ENCODE results near the gene TOM1L2.

The TOM1L2 gene

GRCh38 chr17:17892731-17893130, 79.5 kb downstream of the TOM1L2 start:
- no peak for DNase-seq

GRCh38 chr17:17892009-17892408, 80.2 kb downstream of the TOM1L2 start:
- DNase-seq: no peak

- DNase-seq: peak; percentile 54
Measured at GRCh38 chr17:17890773-17891759, 81.1 kb downstream of the TOM1L2 start.

- DNase-seq: no peak
Measured at GRCh38 chr17:17889922-17890321, 82.3 kb downstream of the TOM1L2 start.

- DNase-seq: no peak
Measured at GRCh38 chr17:17888821-17889220, 83.4 kb downstream of the TOM1L2 start.

GRCh38 chr17:17888371-17888770, 83.8 kb downstream of the TOM1L2 start:
- DNase-seq: no peak

- DNase-seq: no peak
Measured at GRCh38 chr17:17887752-17888304, 84.4 kb downstream of the TOM1L2 start.

GRCh38 chr17:17886726-17887125, 85.5 kb downstream of the TOM1L2 start:
- no peak for DNase-seq

GRCh38 chr17:17886226-17886625, 86.0 kb downstream of the TOM1L2 start:
- no peak for DNase-seq

GRCh38 chr17:17884391-17885357, 87.5 kb downstream of the TOM1L2 start:
- DNase-seq: no peak

- DNase-seq: no peak
Measured at GRCh38 chr17:17883801-17884200, 88.4 kb downstream of the TOM1L2 start.

GRCh38 chr17:17882082-17882581, 90.1 kb downstream of the TOM1L2 start:
- no peak for DNase-seq

GRCh38 chr17:17880577-17881196, 91.5 kb downstream of the TOM1L2 start:
- DNase-seq: no peak

- no peak for DNase-seq
Measured at GRCh38 chr17:17877529-17878358, 94.5 kb downstream of the TOM1L2 start.

GRCh38 chr17:17876959-17877528, 95.2 kb downstream of the TOM1L2 start:
- no peak for DNase-seq

GRCh38 chr17:17874478-17874877, 97.7 kb downstream of the TOM1L2 start:
- DNase-seq: no peak

- no peak for DNase-seq
Measured at GRCh38 chr17:17873450-17873991, 98.7 kb downstream of the TOM1L2 start.

GRCh38 chr17:17872547-17873345, 99.5 kb downstream of the TOM1L2 start:
- DNase-seq: no peak

- DNase-seq: no peak
Measured at GRCh38 chr17:17871913-17872312, 100.3 kb downstream of the TOM1L2 start.

GRCh38 chr17:17870247-17870646, 102.0 kb downstream of the TOM1L2 start:
- DNase-seq: no peak
